HepG2 (cell line): ENCODE results near the gene TNFAIP2. TPM values are rescaled to one million over a fixed set of nuclear protein-coding genes. Genes with fewer than 3 reads are reported as not detected.

ENCODE experiments used
- ATAC-seq: fragments of 200-7000 bp; cut with Tn5 transposase; 3 replicates; pipeline ENCODE4 v1.9.1; 2020; ENCODE audit warnings: mild to moderate bottlenecking, moderate library complexity
- BruUV-seq: library from RNA; stranded (reverse); fragments of 400-500 nt; replicated peaks from 2 replicates; lab custom pipeline; 2021; lab: Mats Ljungman, UMichigan
- CTCF ChIA-PET: fragments of 300-600 bp; formaldehyde crosslinking; extraction: SDS; loops from one replicate; lab custom pipeline; 2021; ENCODE audit warnings: low total read pairs, inconsistent platforms, low intra/inter-chr PET ratio; lab: Yijun Ruan, JAX
- POLR2A ChIA-PET: fragments of 350-600 bp; sonication (Branson Sonifier 250); formaldehyde crosslinking; loops from one replicate; lab custom pipeline; 2020; ENCODE audit warnings: antibody characterized with exemption, inconsistent platforms; lab: Yijun Ruan, JAX
- DNase-seq: peaks from one replicate; pipeline ENCODE4 v3.0.0-alpha.2; 2015; ENCODE audit warnings: low spot score
- FAIRE-seq: peaks from 3 replicates; lab custom pipeline; 2011; peaks lifted over from hg19 to GRCh38; lab: Jason Lieb, UNC
- H2AFZ ChIP-seq: one replicate; pipeline ENCODE4 v1.6.1; 2011; ENCODE audit warnings: low read length, inconsistent platforms
- H3K27ac ChIP-seq: fragments of 300-600 bp; 3 replicates; pipeline ENCODE4 v1.8.0; 2011; ENCODE audit warnings: mixed run types, mild to moderate bottlenecking, mixed read lengths, low read length, inconsistent platforms; ENCODE audit not compliant: insufficient read depth; ENCODE audit errors: extremely low read length
- H3K27me3 ChIP-seq, 2 experiments: fragments of 200-600 bp in 1 of 2; 2 replicates in 1 of 2; 3 replicates in 1 of 2; pipeline versions ENCODE4 v1.6.0 to v1.8.0; 2011; ENCODE audit warnings: low read length in 2 of 2, mild to moderate bottlenecking in 2 of 2, moderate library complexity in 2 of 2, inconsistent platforms in 1 of 2; ENCODE audit not compliant: insufficient read depth in 2 of 2, control insufficient read depth in 1 of 2
- H3K36me3 ChIP-seq, 2 experiments: fragments of 200-600 bp in 1 of 2; replicated peaks in 1 of 2; 2 replicates in 1 of 2; 3 replicates in 1 of 2; pipeline versions ENCODE4 v1.5.1 to v1.8.0; 2011; ENCODE audit warnings: low read length in 2 of 2, inconsistent platforms in 1 of 2; ENCODE audit not compliant: insufficient read depth in 2 of 2, control insufficient read depth in 1 of 2
- H3K4me1 ChIP-seq: 2 replicates; pipeline ENCODE4 v1.5.1; 2012; ENCODE audit warnings: low read length, inconsistent platforms; ENCODE audit not compliant: insufficient read depth
- H3K4me2 ChIP-seq: 2 replicates; pipeline ENCODE4 v1.6.0; 2011; ENCODE audit warnings: low read depth, low read length, inconsistent platforms
- H3K4me3 ChIP-seq, 3 experiments: fragments of 200-600 bp in 1 of 3; sonication (generic), shearing (Covaris generic) in 1 of 3; replicated peaks in 1 of 3; 2 replicates each; pipeline ENCODE4 v1.5.1; 2011 to 2016; ENCODE audit warnings: low read length in 3 of 3, inconsistent platforms in 2 of 3, low read depth in 2 of 3, mild to moderate bottlenecking in 2 of 3, control low read depth in 1 of 3, mixed read lengths in 1 of 3; ENCODE audit not compliant: insufficient read depth in 1 of 3
- H3K79me2 ChIP-seq: one replicate; pipeline ENCODE4 v1.6.1; 2011; ENCODE audit warnings: low read length, inconsistent platforms; ENCODE audit not compliant: insufficient read depth
- H3K9ac ChIP-seq: 2 replicates; pipeline ENCODE4 v1.6.0; 2011; ENCODE audit warnings: mild to moderate bottlenecking, low read depth, low read length, inconsistent platforms; ENCODE audit not compliant: insufficient read depth
- H3K9me3 ChIP-seq: 2 replicates; pipeline ENCODE4 v1.5.1; 2012; ENCODE audit warnings: mild to moderate bottlenecking, low read length
- H4K20me1 ChIP-seq: 2 replicates; pipeline ENCODE4 v1.6.0; 2011; ENCODE audit warnings: inconsistent platforms, mild to moderate bottlenecking, low read length, moderate library complexity; ENCODE audit not compliant: insufficient read depth
- AKNA ChIP-seq: sonication (generic); formaldehyde crosslinking; IDR thresholded peaks from 2 replicates; pipeline ENCODE4 v1.4.0; 2020; ENCODE audit warnings: missing genetic modification reagents, borderline replicate concordance
- CSRNP2 ChIP-seq: sonication (generic); formaldehyde crosslinking; conservative IDR thresholded peaks from 2 replicates; pipeline ENCODE4 v1.8.0; 2022; ENCODE audit warnings: low read depth, missing genetic modification reagents
- DR1 ChIP-seq: sonication (generic); formaldehyde crosslinking; IDR thresholded peaks from 2 replicates; pipeline ENCODE4 v1.8.0; 2021; ENCODE audit warnings: mild to moderate bottlenecking, missing genetic modification reagents, inconsistent platforms
- HOXA5 ChIP-seq: sonication (generic); formaldehyde crosslinking; IDR thresholded peaks from 2 replicates; pipeline ENCODE4 v1.4.0; 2020; ENCODE audit warnings: missing genetic modification reagents
- PHF20 ChIP-seq: sonication (generic); formaldehyde crosslinking; IDR thresholded peaks from 2 replicates; pipeline ENCODE4 v1.5.0; 2020; ENCODE audit warnings: mild to moderate bottlenecking, missing genetic modification reagents
- RNF219 ChIP-seq: sonication (generic); formaldehyde crosslinking; IDR thresholded peaks from 2 replicates; pipeline ENCODE4 v1.5.0; 2020; ENCODE audit warnings: mild to moderate bottlenecking, missing genetic modification reagents
- STAG1 ChIP-seq: sonication (generic); formaldehyde crosslinking; IDR thresholded peaks from 2 replicates; pipeline ENCODE4 v1.4.0; 2020; ENCODE audit warnings: missing genetic modification reagents
- ZNF562 ChIP-seq: sonication (generic); formaldehyde crosslinking; IDR thresholded peaks from 2 replicates; pipeline ENCODE4 v1.8.0; 2022; ENCODE audit warnings: missing genetic modification reagents, borderline replicate concordance
- WGBS: methylation state at CpG from one replicate; pipeline ENCODE4 v1.1.6; 2017; ENCODE audit warnings: low lambda C conversion rate; 5-methylcytosine and 5-hydroxymethylcytosine counted together
- in situ Hi-C: cut with HindIII; loops from 2 replicates; pipeline ENCODE4 v1.10.0; 2017; ENCODE audit warnings: low pct_unique_long_range_greater_than_20kb; ENCODE audit not compliant: extremely low pct_ligation_motif_present
- intact Hi-C: fragments of 100-400 bp; cut with micrococcal nuclease; formaldehyde crosslinking; loops from one replicate; pipeline ENCODE4 v1.10.0; 2022; ENCODE audit not compliant: unreplicated experiment
- polyA plus RNA-seq, 8 experiments: library from polyadenylated mRNA; depleted of rRNA in 3 of 8; stranded (reverse) in 7 of 8; unstranded in 1 of 8; fragments of >200 nt; fragmentation: Illumina TruSeq in 4 of 8; extraction: Trizol in 4 of 8; gene quantifications; 2 replicates each; pipeline versions ENCODE4 v1.2.1 to v1.2.3, GENCODE V29; 2011 to 2016; ENCODE audit warnings: low read depth in 4 of 8, missing spikeins in 1 of 8, mixed read lengths in 1 of 8; ENCODE audit not compliant: insufficient read depth in 1 of 8
- total RNA-seq, 5 experiments: library from RNA; depleted of rRNA; stranded (reverse); fragments of >200 nt; fragmentation: Illumina TruSeq; extraction: Trizol; gene quantifications; 2 replicates each; pipeline ENCODE4 v1.2.3, GENCODE V29; 2016; ENCODE audit warnings: low read depth in 1 of 5
- TF ChIP-seq, protein P1 (sequence below): sonication (generic); formaldehyde crosslinking; IDR thresholded peaks from 2 replicates; pipeline ENCODE4 v1.5.0; 2020; ENCODE audit warnings: mild to moderate bottlenecking, low read depth, missing genetic modification reagents, borderline replicate concordance

Gene TNFAIP2
- total and polyA plus RNA-seq, 2 of the 13 experiments (the other 11 are each of a cell fraction or from before 2014, with no cell fraction given): 0.46 to 1.5 TPM

DNA sequence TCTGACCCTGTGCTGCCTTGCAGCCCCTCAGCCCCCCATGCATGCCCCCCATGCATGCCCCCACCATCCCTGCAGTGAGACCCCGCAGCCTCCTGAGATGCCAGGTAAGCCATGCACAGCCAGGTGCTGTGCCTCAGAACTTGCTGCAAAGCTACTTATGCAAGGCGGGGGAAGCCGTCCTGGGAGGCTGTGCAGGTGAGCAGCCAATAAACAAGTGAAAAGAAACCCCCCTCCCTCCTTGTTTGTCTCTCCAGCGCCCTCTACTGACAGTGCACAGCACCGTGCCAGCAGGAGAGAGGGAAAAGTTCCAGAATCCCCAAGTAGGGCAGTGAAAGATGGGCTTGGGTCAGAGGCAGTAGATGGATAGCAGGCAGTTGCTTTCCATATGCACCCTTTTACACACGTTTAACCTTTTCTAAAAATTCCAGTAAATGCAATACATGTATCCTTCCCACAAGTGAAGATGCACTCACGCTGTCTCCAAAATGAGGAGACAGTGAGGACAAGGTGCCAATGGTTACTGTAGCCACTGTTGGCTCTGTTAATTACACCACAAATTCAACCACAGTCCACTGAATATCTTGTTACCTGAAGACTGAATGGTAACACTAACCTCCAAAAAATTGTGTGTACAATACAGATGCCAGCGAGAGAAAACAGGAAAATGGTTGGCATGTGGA, 18.0 kb downstream of the TNFAIP2 start (continued):
- TF ChIP-seq DR1 (CRISPR knock-in tag): no peak

GRCh38 chr14:103142026-103142425, 18.8 kb downstream of the TNFAIP2 start:
- Histone ChIP-seq H3K36me3 (no peaks in the 10 kb centered on the region), H3K27ac (no peak overlapping the region), H3K79me2 (no peaks in the 10 kb centered on the region), H4K20me1 (no peaks in the 10 kb centered on the region), H3K9ac (no peak overlapping the region), H3K4me3 (no peak overlapping the region), H3K9me3 (no peaks in the 10 kb centered on the region), H3K4me1 (peaks cover 18% of the 10 kb centered on the region), H2AFZ (no peak overlapping the region), H3K4me2 (no peak overlapping the region), H3K27me3 (peaks cover 1 to 46% of the 10 kb centered on the region in 2 experiments; a peak in 2 of 5 replicates)
- in situ Hi-C loops (no loop called here), intact Hi-C loops (no loop called here)
- BruUV-seq: no TSS peak
- ATAC-seq: no peak
- WGBS: 22% methylated on average over 4 of the region's 4 CpGs
- CTCF ChIA-PET: interaction anchor here (0.6 to 1.3 kb wide), 2 partner anchors 48 to 150 kb away, joined by 4 read pairs; no protein-coding TSS in a partner anchor
- no peak for TF ChIP-seq AKNA (CRISPR knock-in tag)
- no peak for TF ChIP-seq CSRNP2 (CRISPR knock-in tag)
- no peak for TF ChIP-seq PHF20 (CRISPR knock-in tag)
- peak; percentile 20 for TF ChIP-seq STAG1 (CRISPR knock-in tag)
- TF ChIP-seq HOXA5 (CRISPR knock-in tag): no peak
- TF ChIP-seq ZNF562: no peak
- TF ChIP-seq, protein P1, sequence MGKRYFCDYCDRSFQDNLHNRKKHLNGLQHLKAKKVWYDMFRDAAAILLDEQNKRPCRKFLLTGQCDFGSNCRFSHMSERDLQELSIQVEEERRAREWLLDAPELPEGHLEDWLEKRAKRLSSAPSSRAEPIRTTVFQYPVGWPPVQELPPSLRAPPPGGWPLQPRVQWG (CRISPR knock-in tag): no peak
- TF ChIP-seq RNF219 (CRISPR knock-in tag): no peak
- DNase-seq: no peak
- no peak for FAIRE-seq
- POLR2A ChIA-PET: interaction anchor here (1.4 to 2.0 kb wide), 2 partner anchors 102 to 192 kb away, joined by 4 to 5 read pairs; partner anchors contain the start of gene EIF5
